HG02852 (cell line): ENCODE results near the gene NAA35.
"Not testable (repeated sequence)": the region's sequence is repeated elsewhere in the genome, so short reads cannot be mapped to it uniquely, and the experiment has no call there.

Experiments used
- ATAC-seq: cut with Tn5 transposase; IDR thresholded peaks from one replicate; pipeline ENCODE4 v1.9.1; 2021; ENCODE audit warnings: mild to moderate bottlenecking, moderate library complexity; ENCODE audit not compliant: unreplicated experiment

The NAA35 gene

GRCh38 chr9:85943757-85944430 lies 2.9 kb downstream of the NAA35 start:
- no peak for ATAC-seq

GRCh38 chr9:85944672-85945071 lies 3.7 kb downstream of the NAA35 start:
- no peak for ATAC-seq

- ATAC-seq = no peak
Observed at GRCh38 chr9:85949586-85950335, 8.8 kb downstream of the NAA35 start.

- ATAC-seq = no peak
Observed at GRCh38 chr9:85959955-85960354, 19.0 kb downstream of the NAA35 start.

GRCh38 chr9:85960688-85961093 lies 19.7 kb downstream of the NAA35 start:
- no peak for ATAC-seq

GRCh38 chr9:85964526-85964925 lies 23.6 kb downstream of the NAA35 start:
- no peak for ATAC-seq

- ATAC-seq = no peak
Observed at GRCh38 chr9:85964949-85965348, 24.0 kb downstream of the NAA35 start.

- no peak for ATAC-seq
Observed at GRCh38 chr9:85969727-85970126, 28.8 kb downstream of the NAA35 start.

- no peak for ATAC-seq
Observed at GRCh38 chr9:85971731-85972130, 30.8 kb downstream of the NAA35 start.

- ATAC-seq = no peak
Observed at GRCh38 chr9:85973238-85973637, 32.3 kb downstream of the NAA35 start.

- not testable (repeated sequence) for ATAC-seq
Observed at GRCh38 chr9:85974055-85974547, 33.2 kb downstream of the NAA35 start.

GRCh38 chr9:85978496-85978895 lies 37.5 kb downstream of the NAA35 start:
- no peak for ATAC-seq

GRCh38 chr9:85981369-85981768 lies 40.4 kb downstream of the NAA35 start:
- no peak for ATAC-seq

GRCh38 chr9:85984457-85984856 lies 43.5 kb downstream of the NAA35 start:
- no peak for ATAC-seq

- no peak for ATAC-seq
Observed at GRCh38 chr9:85987236-85987635, 46.3 kb downstream of the NAA35 start.

- ATAC-seq = no peak
Observed at GRCh38 chr9:85994191-85994590, 53.2 kb downstream of the NAA35 start.

- ATAC-seq = no peak
Observed at GRCh38 chr9:85995097-85995496, 54.2 kb downstream of the NAA35 start.

GRCh38 chr9:85995599-85995998 lies 54.7 kb downstream of the NAA35 start:
- ATAC-seq = no peak

GRCh38 chr9:86005253-86005775 lies 64.4 kb downstream of the NAA35 start:
- ATAC-seq = no peak

GRCh38 chr9:86009133-86009532 lies 68.2 kb downstream of the NAA35 start:
- no peak for ATAC-seq

GRCh38 chr9:86020731-86021130 lies 79.8 kb downstream of the NAA35 start:
- ATAC-seq = no peak

- no peak for ATAC-seq
Observed at GRCh38 chr9:86021166-86021565, 80.2 kb downstream of the NAA35 start.
